Measurements from ENCODE around the gene ERMARD. TPM values are rescaled to one million over a fixed set of nuclear protein-coding genes. Genes with fewer than 3 reads are reported as not detected.

Gene ERMARD
- total RNA-seq, 1 donor from 2014 or later = 16.2 TPM

DNA sequence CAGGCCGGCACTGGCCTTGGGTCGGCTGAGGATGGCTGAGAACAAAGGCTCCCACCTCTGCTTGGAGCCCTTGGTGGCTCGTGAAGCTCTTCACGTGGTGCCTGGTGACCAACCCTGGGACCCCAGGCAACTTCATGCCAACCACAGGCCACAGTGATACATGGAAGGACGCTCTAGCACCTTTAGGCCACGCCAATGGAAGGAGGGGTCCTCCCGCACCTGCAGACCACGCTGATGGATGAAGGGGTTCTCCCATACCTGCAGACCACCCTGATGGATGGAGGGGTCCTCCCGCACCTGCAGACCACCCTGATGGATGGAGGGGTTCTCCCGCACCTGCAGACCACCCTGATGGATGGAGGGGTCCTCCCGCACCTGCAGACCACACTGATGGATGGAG is 62.5 kb downstream of the ERMARD start:
- Histone ChIP-seq H3K9me3 (ENCODE audit: control insufficient read depth in 3 of 3, low read length in 3 of 3) (peaks cover 0 to 4% (median 0%) of the 10 kb centered on the region in 3 donors), H3K9ac (ENCODE audit: low read depth in 1 of 3, low read length in 3 of 3) (no peak overlapping the region)

DNA sequence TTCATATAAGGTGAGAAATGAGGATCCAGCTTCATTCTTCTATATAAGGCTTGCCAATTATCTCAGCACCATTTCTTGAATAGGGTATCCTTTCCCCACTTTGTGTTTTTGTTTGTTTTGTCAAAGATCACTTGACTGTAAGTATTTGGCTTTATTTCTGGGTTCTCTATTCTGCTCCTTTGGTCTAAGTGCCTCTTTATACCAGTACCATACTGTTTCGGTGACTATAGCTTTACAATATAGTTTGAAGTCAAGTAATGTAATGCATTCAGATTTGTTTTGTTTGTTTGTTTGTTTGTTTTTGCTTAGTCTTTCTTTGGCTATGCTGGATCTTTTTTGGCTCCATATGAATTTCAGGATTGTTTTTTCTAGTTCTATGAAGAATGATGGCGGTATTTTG is 64.6 kb downstream of the ERMARD start:
- Histone ChIP-seq H3K4me3 (ENCODE audit: low read length in 3 of 3) (no peak overlapping the region), H3K9ac (ENCODE audit: low read depth in 1 of 3, low read length in 3 of 3) (no peak overlapping the region), H3K27ac (ENCODE audit: low read depth, low read length) (no peak overlapping the region), H3K4me1 (ENCODE audit: control insufficient read depth in 3 of 3, insufficient read depth in 3 of 3, low read length in 3 of 3) (no peaks in the 10 kb centered on the region), H3K9me3 (ENCODE audit: control insufficient read depth in 3 of 3, low read length in 3 of 3) (peaks cover 0 to 4% (median 0%) of the 10 kb centered on the region in 3 donors), H3K36me3 (ENCODE audit: control insufficient read depth in 3 of 3, insufficient read depth in 3 of 3, low read length in 3 of 3) (no peaks in the 10 kb centered on the region), H3K27me3 (ENCODE audit: control insufficient read depth in 3 of 3, insufficient read depth in 3 of 3, low read length in 3 of 3) (no peaks in the 10 kb centered on the region)

More for the DNA sequence above, 62.5 kb downstream of the ERMARD start:
- Histone ChIP-seq H3K4me3 (ENCODE audit: low read length in 3 of 3) (no peak overlapping the region), H3K27ac (ENCODE audit: low read depth, low read length) (no peak overlapping the region), H3K27me3 (ENCODE audit: control insufficient read depth in 3 of 3, insufficient read depth in 3 of 3, low read length in 3 of 3) (no peaks in the 10 kb centered on the region), H3K36me3 (ENCODE audit: control insufficient read depth in 3 of 3, insufficient read depth in 3 of 3, low read length in 3 of 3) (no peaks in the 10 kb centered on the region), H3K4me1 (ENCODE audit: control insufficient read depth in 3 of 3, insufficient read depth in 3 of 3, low read length in 3 of 3) (no peaks in the 10 kb centered on the region)

GRCh38 chr6:169816975-169817374 is 65.6 kb downstream of the ERMARD start:
- H3K27ac ChIP-seq (ENCODE audit: low read depth, low read length) = no peak overlapping the region
- H3K27me3 ChIP-seq (ENCODE audit: control insufficient read depth in 3 of 3, insufficient read depth in 3 of 3, low read length in 3 of 3) = no peaks in the 10 kb centered on the region
- no peaks in the 10 kb centered on the region for H3K36me3 ChIP-seq (ENCODE audit: control insufficient read depth in 3 of 3, insufficient read depth in 3 of 3, low read length in 3 of 3)
- no peak overlapping the region for H3K9ac ChIP-seq (ENCODE audit: low read depth in 1 of 3, low read length in 3 of 3)
- H3K4me3 ChIP-seq (ENCODE audit: low read length in 3 of 3) = no peak overlapping the region
- peaks cover 0 to 4% (median 0%) of the 10 kb centered on the region in 3 donors for H3K9me3 ChIP-seq (ENCODE audit: control insufficient read depth in 3 of 3, low read length in 3 of 3)
- no peaks in the 10 kb centered on the region for H3K4me1 ChIP-seq (ENCODE audit: control insufficient read depth in 3 of 3, insufficient read depth in 3 of 3, low read length in 3 of 3)

- Histone ChIP-seq H3K4me1 (ENCODE audit: control insufficient read depth in 3 of 3, insufficient read depth in 3 of 3, low read length in 3 of 3) (no peaks in the 10 kb centered on the region), H3K27ac (ENCODE audit: low read depth, low read length) (no peak overlapping the region), H3K27me3 (ENCODE audit: control insufficient read depth in 3 of 3, insufficient read depth in 3 of 3, low read length in 3 of 3) (peaks cover 0 to 8% (median 5%) of the 10 kb centered on the region in 3 donors), H3K9me3 (ENCODE audit: control insufficient read depth in 3 of 3, low read length in 3 of 3) (no peaks in the 10 kb centered on the region), H3K4me3 (ENCODE audit: low read length in 3 of 3) (no peak overlapping the region), H3K9ac (ENCODE audit: low read depth in 1 of 3, low read length in 3 of 3) (no peak overlapping the region), H3K36me3 (ENCODE audit: control insufficient read depth in 3 of 3, insufficient read depth in 3 of 3, low read length in 3 of 3) (no peaks in the 10 kb centered on the region)
These were observed 68.9 kb downstream of the ERMARD start for GRCh38 chr6:169820358-169820757.

- H3K4me1 ChIP-seq (ENCODE audit: control insufficient read depth in 3 of 3, insufficient read depth in 3 of 3, low read length in 3 of 3) = no peaks in the 10 kb centered on the region
- H3K27ac ChIP-seq (ENCODE audit: low read depth, low read length) = no peak overlapping the region
- H3K27me3 ChIP-seq (ENCODE audit: control insufficient read depth in 3 of 3, insufficient read depth in 3 of 3, low read length in 3 of 3) = peaks cover 0 to 14% (median 11%) of the 10 kb centered on the region in 3 donors
- no peak overlapping the region for H3K9ac ChIP-seq (ENCODE audit: low read depth in 1 of 3, low read length in 3 of 3)
- no peak overlapping the region for H3K4me3 ChIP-seq (ENCODE audit: low read length in 3 of 3)
- H3K9me3 ChIP-seq (ENCODE audit: control insufficient read depth in 3 of 3, low read length in 3 of 3) = peaks cover 0 to 5% (median 0%) of the 10 kb centered on the region in 3 donors
- no peaks in the 10 kb centered on the region for H3K36me3 ChIP-seq (ENCODE audit: control insufficient read depth in 3 of 3, insufficient read depth in 3 of 3, low read length in 3 of 3)
These were observed 72.6 kb downstream of the ERMARD start for GRCh38 chr6:169824021-169824420.

GRCh38 chr6:169824848-169825557 is 73.6 kb downstream of the ERMARD start:
- Histone ChIP-seq H3K4me1 (ENCODE audit: control insufficient read depth in 3 of 3, insufficient read depth in 3 of 3, low read length in 3 of 3) (no peaks in the 10 kb centered on the region), H3K36me3 (ENCODE audit: control insufficient read depth in 3 of 3, insufficient read depth in 3 of 3, low read length in 3 of 3) (no peaks in the 10 kb centered on the region), H3K27ac (ENCODE audit: low read depth, low read length) (no peak overlapping the region), H3K27me3 (ENCODE audit: control insufficient read depth in 3 of 3, insufficient read depth in 3 of 3, low read length in 3 of 3) (peaks cover 0 to 14% (median 11%) of the 10 kb centered on the region in 3 donors), H3K9me3 (ENCODE audit: control insufficient read depth in 3 of 3, low read length in 3 of 3) (peaks cover 0 to 5% (median 0%) of the 10 kb centered on the region in 3 donors), H3K4me3 (ENCODE audit: low read length in 3 of 3) (no peak overlapping the region), H3K9ac (ENCODE audit: low read depth in 1 of 3, low read length in 3 of 3) (no peak overlapping the region)

DNA sequence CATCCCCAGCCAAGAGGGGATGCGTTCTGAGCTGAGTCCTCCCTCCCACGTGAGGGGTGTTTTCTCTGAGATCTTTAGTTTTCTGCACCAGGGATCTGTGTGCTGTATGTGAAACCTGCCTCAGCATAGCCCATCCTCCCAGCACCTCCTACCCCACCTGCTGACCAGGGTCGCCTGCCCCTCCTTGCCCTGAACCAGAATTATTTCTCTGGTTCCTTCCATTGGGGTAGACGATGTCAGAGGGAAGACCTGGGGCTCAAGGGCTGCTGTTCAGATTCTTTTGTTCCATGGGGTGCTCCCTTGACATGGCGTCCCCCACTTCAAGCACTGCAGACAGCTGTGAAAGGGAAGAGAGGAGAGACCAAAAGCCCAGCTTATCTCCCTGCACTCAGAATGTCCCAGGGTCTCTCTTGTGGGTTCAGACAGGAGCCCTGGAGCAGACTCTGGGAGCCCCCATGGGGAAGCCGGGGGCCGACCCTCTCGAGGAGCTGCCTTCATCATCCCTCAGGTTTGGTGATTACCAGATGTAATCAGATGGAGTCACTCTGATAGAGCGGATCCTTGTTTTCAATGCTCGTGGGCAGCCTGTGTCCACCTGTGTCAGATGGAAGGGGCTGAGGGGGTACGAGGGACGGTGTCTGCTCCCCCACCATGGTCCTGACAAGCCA is 74.3 kb downstream of the ERMARD start:
- Histone ChIP-seq H3K9ac (ENCODE audit: low read depth in 1 of 3, low read length in 3 of 3) (no peak overlapping the region), H3K4me1 (ENCODE audit: control insufficient read depth in 3 of 3, insufficient read depth in 3 of 3, low read length in 3 of 3) (no peaks in the 10 kb centered on the region), H3K9me3 (ENCODE audit: control insufficient read depth in 3 of 3, low read length in 3 of 3) (peaks cover 0 to 5% (median 0%) of the 10 kb centered on the region in 3 donors), H3K4me3 (ENCODE audit: low read length in 3 of 3) (no peak overlapping the region), H3K27me3 (ENCODE audit: control insufficient read depth in 3 of 3, insufficient read depth in 3 of 3, low read length in 3 of 3) (peaks cover 0 to 14% (median 11%) of the 10 kb centered on the region in 3 donors), H3K27ac (ENCODE audit: low read depth, low read length) (no peak overlapping the region), H3K36me3 (ENCODE audit: control insufficient read depth in 3 of 3, insufficient read depth in 3 of 3, low read length in 3 of 3) (no peaks in the 10 kb centered on the region)

- Histone ChIP-seq H3K4me1 (ENCODE audit: control insufficient read depth in 3 of 3, insufficient read depth in 3 of 3, low read length in 3 of 3) (peaks cover under 1 to 3% (median 3%) of the 10 kb centered on the region in 3 donors), H3K27me3 (ENCODE audit: control insufficient read depth in 3 of 3, insufficient read depth in 3 of 3, low read length in 3 of 3) (peaks cover 0 to 19% (median 19%) of the 10 kb centered on the region in 3 donors), H3K36me3 (ENCODE audit: control insufficient read depth in 3 of 3, insufficient read depth in 3 of 3, low read length in 3 of 3) (no peaks in the 10 kb centered on the region)
These were observed 75.3 kb downstream of the ERMARD start for GRCh38 chr6:169826697-169827096.

GRCh38 chr6:169827290-169827717 is 75.9 kb downstream of the ERMARD start:
- H3K4me3 ChIP-seq (ENCODE audit: low read length in 3 of 3) = no peak overlapping the region
- H3K27me3 ChIP-seq (ENCODE audit: control insufficient read depth in 3 of 3, insufficient read depth in 3 of 3, low read length in 3 of 3) = peaks cover 0 to 21% (median 19%) of the 10 kb centered on the region in 3 donors
- H3K9me3 ChIP-seq (ENCODE audit: control insufficient read depth in 3 of 3, low read length in 3 of 3) = peaks cover 0 to 5% (median 0%) of the 10 kb centered on the region in 3 donors
- no peaks in the 10 kb centered on the region for H3K36me3 ChIP-seq (ENCODE audit: control insufficient read depth in 3 of 3, insufficient read depth in 3 of 3, low read length in 3 of 3)
- H3K27ac ChIP-seq (ENCODE audit: low read depth, low read length) = no peak overlapping the region
- no peak overlapping the region for H3K9ac ChIP-seq (ENCODE audit: low read depth in 1 of 3, low read length in 3 of 3)
- peaks cover 2 to 6% (median 6%) of the 10 kb centered on the region in 3 donors for H3K4me1 ChIP-seq (ENCODE audit: control insufficient read depth in 3 of 3, insufficient read depth in 3 of 3, low read length in 3 of 3)

More at GRCh38 chr6:169826697-169827096, 75.3 kb downstream of the ERMARD start:
- Histone ChIP-seq H3K9me3 (ENCODE audit: control insufficient read depth in 3 of 3, low read length in 3 of 3) (peaks cover 0 to 5% (median 0%) of the 10 kb centered on the region in 3 donors), H3K27ac (ENCODE audit: low read depth, low read length) (no peak overlapping the region), H3K9ac (ENCODE audit: low read depth in 1 of 3, low read length in 3 of 3) (no peak overlapping the region), H3K4me3 (ENCODE audit: low read length in 3 of 3) (no peak overlapping the region)

DNA sequence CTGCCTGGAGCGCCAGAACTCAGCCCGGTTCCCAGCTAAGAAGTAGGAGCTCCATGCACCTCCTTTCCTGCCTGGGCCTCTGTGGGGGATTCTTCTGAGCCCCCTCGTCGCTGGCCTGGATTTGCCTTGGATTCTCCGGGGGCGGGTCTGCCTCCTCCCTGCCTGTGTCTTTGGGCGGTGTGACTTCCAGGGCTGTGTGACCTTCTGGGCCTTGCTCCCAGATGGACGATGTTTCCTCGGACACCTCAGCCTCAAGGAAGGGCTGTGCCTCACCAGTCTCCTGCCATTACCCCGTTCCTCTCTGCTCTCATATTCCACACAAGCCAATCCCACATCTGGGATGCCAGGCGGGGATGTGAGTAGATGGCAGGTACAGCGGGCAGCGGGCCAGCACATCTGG is 76.8 kb downstream of the ERMARD start:
- Histone ChIP-seq H3K36me3 (ENCODE audit: control insufficient read depth in 3 of 3, insufficient read depth in 3 of 3, low read length in 3 of 3) (no peaks in the 10 kb centered on the region), H3K4me3 (ENCODE audit: low read length in 3 of 3) (no peak overlapping the region), H3K9ac (ENCODE audit: low read depth in 1 of 3, low read length in 3 of 3) (no peak overlapping the region), H3K27ac (ENCODE audit: low read depth, low read length) (no peak overlapping the region), H3K9me3 (ENCODE audit: control insufficient read depth in 3 of 3, low read length in 3 of 3) (peaks cover 0 to 5% (median 0%) of the 10 kb centered on the region in 3 donors), H3K27me3 (ENCODE audit: control insufficient read depth in 3 of 3, insufficient read depth in 3 of 3, low read length in 3 of 3) (peaks cover 0 to 23% (median 21%) of the 10 kb centered on the region in 3 donors), H3K4me1 (ENCODE audit: control insufficient read depth in 3 of 3, insufficient read depth in 3 of 3, low read length in 3 of 3) (peaks cover 2 to 6% (median 6%) of the 10 kb centered on the region in 3 donors)
